Measurements from ENCODE around the gene RAPGEF5.

GRCh38 chr7:22143491-22143890 lies 213.5 kb downstream of the RAPGEF5 start:
- no peak for TF ChIP-seq YY1 (IDR thresholded peaks at IDR 0.05; ENCODE audit: insufficient read depth, insufficient read length)
- no peak for TF ChIP-seq SUZ12 (IDR thresholded peaks at IDR 0.05; ENCODE audit: extremely low read depth, insufficient read depth, insufficient read length)
- TF ChIP-seq ZNF274 (IDR thresholded peaks at IDR 0.05; ENCODE audit: low read depth, low read length): no peak

All from NT2/D1 (cell line).